Measurements from ENCODE around the gene TSHZ2. TPM values are rescaled to one million over a fixed set of nuclear protein-coding genes. Genes with fewer than 3 reads are reported as not detected.

TSHZ2 gene
- total and polyA plus RNA-seq, 2 donors (not counting 1 experiment from before 2014, with no cell fraction given) = 1.00 to 5.7 TPM

DNA sequence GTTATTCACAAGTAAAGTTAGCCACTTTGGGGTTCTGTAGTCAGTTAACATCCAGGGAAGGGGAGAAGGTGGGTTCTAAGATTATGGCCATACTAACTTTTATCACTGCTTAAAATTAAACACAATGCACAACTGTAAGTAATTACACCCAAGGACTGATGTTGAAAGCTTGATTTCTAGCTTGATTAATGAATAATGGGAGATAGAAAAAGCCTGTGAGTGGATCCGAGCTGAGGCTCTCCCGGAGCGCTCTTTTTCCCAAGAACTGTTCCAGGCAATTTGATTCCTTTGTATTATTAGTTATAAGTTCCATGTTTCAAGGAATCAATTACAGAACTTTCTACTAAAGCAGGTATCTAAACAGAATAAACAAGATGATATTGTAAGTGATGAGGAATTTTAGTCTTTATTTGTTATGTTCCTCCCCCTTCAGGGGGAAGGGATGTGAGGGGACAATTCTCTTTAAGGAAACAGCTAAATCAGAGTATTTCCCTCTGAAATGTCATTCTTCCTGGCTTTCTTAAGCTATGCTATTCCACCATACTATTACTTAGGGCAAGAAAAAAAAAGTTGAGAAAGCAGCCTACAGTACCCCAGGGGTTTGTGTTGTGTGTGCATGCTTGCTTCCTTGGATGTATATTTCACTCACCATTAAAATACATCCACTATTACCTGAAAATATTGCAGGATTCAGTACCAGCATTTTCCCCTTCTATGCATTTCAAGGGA is 3.8 kb downstream of the TSHZ2 start:
- Histone ChIP-seq H3K27me3 (replicated peaks in 1 of 4; ENCODE audit: control extremely low read depth in 1 of 4, control insufficient read depth in 3 of 4, insufficient read depth in 4 of 4, low read length in 3 of 4) (peaks cover 0 to 19% (median 11%) of the 10 kb centered on the region in 4 experiments), H3K4me2 (replicated peaks; ENCODE audit: low read depth, low read length, poor library complexity, severe bottlenecking) (no peak overlapping the region), H3K4me1 (ENCODE audit: control insufficient read depth in 2 of 2, insufficient read depth in 2 of 2, low read length in 2 of 2) (peaks cover 2 to 5% of the 10 kb centered on the region in 2 donors), H3K9ac (ENCODE audit: low read length) (peak overlapping the region; percentile 3), H3K4me3 (ENCODE audit: control extremely low read depth in 1 of 5, extremely low read depth in 1 of 5, insufficient read depth in 1 of 5, low read depth in 2 of 5, low read length in 4 of 5) (no peak overlapping the region), H4K20me1 (ENCODE audit: control insufficient read depth, insufficient read depth, low read length, poor library complexity, severe bottlenecking) (no peaks in the 10 kb centered on the region), H3K9me3 (ENCODE audit: control extremely low read depth in 1 of 3, control insufficient read depth in 2 of 3, insufficient read depth in 1 of 3, low read length in 2 of 3) (no peaks in the 10 kb centered on the region), H3K36me3 (replicated peaks in 1 of 2; ENCODE audit: control extremely low read depth in 1 of 2, control insufficient read depth in 1 of 2, extremely low read depth in 1 of 2, insufficient read depth in 2 of 2, low read length in 1 of 2) (no peaks in the 10 kb centered on the region), H3K27ac (ENCODE audit: low read length in 2 of 2) (no peak overlapping the region), H3K79me2 (ENCODE audit: control insufficient read depth, insufficient read depth, low read length) (no peaks in the 10 kb centered on the region), H2AFZ (ENCODE audit: insufficient read depth, low read depth, low read length, poor library complexity, severe bottlenecking) (no peak overlapping the region)
- Mint-ChIP-seq H3K4me1 (peaks cover 25% of the 10 kb centered on the region), H3K9me3 (ENCODE audit: insufficient read depth) (no peaks in the 10 kb centered on the region), H3K4me3 (peak overlapping the region; percentile 38), H3K27me3 (peaks cover 47% of the 10 kb centered on the region), H3K27ac (no peak overlapping the region)
- intact Hi-C loops (cut with micrococcal nuclease) = no loop called here
- ChIA-PET CTCF (interaction anchor here (1.3 to 1.4 kb wide), 2 partner anchors 24 to 926 kb away, joined by 3 read pairs; no protein-coding TSS in a partner anchor), POLR2A (interaction anchor here (0.5 to 0.7 kb wide), 2 partner anchors 11 to 719 kb away, joined by 3 to 4 read pairs; no protein-coding TSS in a partner anchor)
- no peak for ATAC-seq (ENCODE audit: low read depth)
- no peak for DNase-seq
- TF ChIP-seq EZH2 (IDR thresholded peaks at IDR 0.05; ENCODE audit: borderline replicate concordance, insufficient read depth, low read depth, low read length, poor library complexity, severe bottlenecking) = no peak
- TF ChIP-seq, protein P1, sequence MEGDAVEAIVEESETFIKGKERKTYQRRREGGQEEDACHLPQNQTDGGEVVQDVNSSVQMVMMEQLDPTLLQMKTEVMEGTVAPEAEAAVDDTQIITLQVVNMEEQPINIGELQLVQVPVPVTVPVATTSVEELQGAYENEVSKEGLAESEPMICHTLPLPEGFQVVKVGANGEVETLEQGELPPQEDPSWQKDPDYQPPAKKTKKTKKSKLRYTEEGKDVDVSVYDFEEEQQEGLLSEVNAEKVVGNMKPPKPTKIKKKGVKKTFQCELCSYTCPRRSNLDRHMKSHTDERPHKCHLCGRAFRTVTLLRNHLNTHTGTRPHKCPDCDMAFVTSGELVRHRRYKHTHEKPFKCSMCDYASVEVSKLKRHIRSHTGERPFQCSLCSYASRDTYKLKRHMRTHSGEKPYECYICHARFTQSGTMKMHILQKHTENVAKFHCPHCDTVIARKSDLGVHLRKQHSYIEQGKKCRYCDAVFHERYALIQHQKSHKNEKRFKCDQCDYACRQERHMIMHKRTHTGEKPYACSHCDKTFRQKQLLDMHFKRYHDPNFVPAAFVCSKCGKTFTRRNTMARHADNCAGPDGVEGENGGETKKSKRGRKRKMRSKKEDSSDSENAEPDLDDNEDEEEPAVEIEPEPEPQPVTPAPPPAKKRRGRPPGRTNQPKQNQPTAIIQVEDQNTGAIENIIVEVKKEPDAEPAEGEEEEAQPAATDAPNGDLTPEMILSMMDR (IDR thresholded peaks at IDR 0.05) = no peak
- no CpG with 5 or more reads among the region's 3 CpGs for WGBS (ENCODE audit: insufficient coverage)

DNA sequence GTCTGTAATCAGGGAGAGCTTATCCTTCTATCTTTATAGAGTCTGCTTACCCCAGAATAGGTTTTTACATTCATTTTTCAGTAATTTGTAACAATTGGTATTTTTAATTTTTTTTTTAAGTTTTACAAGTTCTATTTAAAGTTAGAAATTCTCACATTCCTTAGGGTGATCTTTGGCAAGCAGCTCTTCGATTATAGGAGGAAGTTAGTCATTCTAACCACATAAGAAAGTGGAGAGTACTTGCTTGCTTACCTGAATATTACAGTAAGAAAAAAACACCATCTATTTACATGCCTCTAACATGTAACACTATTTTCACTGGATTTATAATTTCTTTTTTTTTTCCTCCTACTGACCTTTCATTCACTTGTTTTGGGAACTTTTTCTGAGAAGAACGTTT is 6.7 kb downstream of the TSHZ2 start:
- ChIA-PET CTCF (interaction anchor here (0.7 kb wide), 1 partner anchor 230 kb away, joined by 3 read pairs; no protein-coding TSS in a partner anchor), POLR2A (no interaction called here)
- H3K36me3 ChIP-seq (replicated peaks in 1 of 2; ENCODE audit: control extremely low read depth in 1 of 2, control insufficient read depth in 1 of 2, extremely low read depth in 1 of 2, insufficient read depth in 2 of 2, low read length in 1 of 2) = no peaks in the 10 kb centered on the region
- no peak overlapping the region for H2AFZ ChIP-seq (ENCODE audit: insufficient read depth, low read depth, low read length, poor library complexity, severe bottlenecking)
- H3K27ac ChIP-seq (ENCODE audit: low read length in 2 of 2) = no peak overlapping the region
- TF ChIP-seq, protein P1 (IDR thresholded peaks at IDR 0.05) = no peak
- peaks cover 36% of the 10 kb centered on the region for H3K27me3 Mint-ChIP-seq
- no peaks in the 10 kb centered on the region for H4K20me1 ChIP-seq (ENCODE audit: control insufficient read depth, insufficient read depth, low read length, poor library complexity, severe bottlenecking)
- no peaks in the 10 kb centered on the region for H3K4me1 ChIP-seq (ENCODE audit: control insufficient read depth in 2 of 2, insufficient read depth in 2 of 2, low read length in 2 of 2)
- peaks cover 0 to 5% (median 3%) of the 10 kb centered on the region in 4 experiments for H3K27me3 ChIP-seq (replicated peaks in 1 of 4; ENCODE audit: control extremely low read depth in 1 of 4, control insufficient read depth in 3 of 4, insufficient read depth in 4 of 4, low read length in 3 of 4)
- no peak overlapping the region for H3K27ac Mint-ChIP-seq
- intact Hi-C loops (cut with micrococcal nuclease) = no loop called here
- H3K4me2 ChIP-seq (replicated peaks; ENCODE audit: low read depth, low read length, poor library complexity, severe bottlenecking) = no peak overlapping the region
- no peaks in the 10 kb centered on the region for H3K9me3 ChIP-seq (ENCODE audit: control extremely low read depth in 1 of 3, control insufficient read depth in 2 of 3, insufficient read depth in 1 of 3, low read length in 2 of 3)
- DNase-seq (no peak), ATAC-seq (ENCODE audit: low read depth) (no peak)
- no peak overlapping the region for H3K9ac ChIP-seq (ENCODE audit: low read length)
- no peaks in the 10 kb centered on the region for H3K79me2 ChIP-seq (ENCODE audit: control insufficient read depth, insufficient read depth, low read length)
- peaks cover 14% of the 10 kb centered on the region for H3K4me1 Mint-ChIP-seq
- H3K9me3 Mint-ChIP-seq (ENCODE audit: insufficient read depth) = no peaks in the 10 kb centered on the region
- H3K4me3 Mint-ChIP-seq = no peak overlapping the region
- no CpG with 5 or more reads among the region's 2 CpGs for WGBS (ENCODE audit: insufficient coverage)
- H3K4me3 ChIP-seq (ENCODE audit: control extremely low read depth in 1 of 5, extremely low read depth in 1 of 5, insufficient read depth in 1 of 5, low read depth in 2 of 5, low read length in 4 of 5) = no peak overlapping the region
